GM04504 (cell line): ENCODE data around the gene RBM18.

ENCODE experiments used
- DNase-seq: peaks from one replicate; pipeline ENCODE4 v3.0.0-alpha.2; 2012; ENCODE audit warnings: low read depth

RBM18 gene

GRCh38 chr9:122221183-122221811 is 43.3 kb downstream of the RBM18 start:
- DNase-seq: no peak

GRCh38 chr9:122220673-122221182 is 43.9 kb downstream of the RBM18 start:
- DNase-seq: no peak

- DNase-seq: no peak
Measured at GRCh38 chr9:122219856-122220672, 44.6 kb downstream of the RBM18 start.

GRCh38 chr9:122218935-122219855 is 45.4 kb downstream of the RBM18 start:
- DNase-seq: no peak

- no peak for DNase-seq
Measured at GRCh38 chr9:122218071-122218934, 46.3 kb downstream of the RBM18 start.

GRCh38 chr9:122217640-122218039 is 47.0 kb downstream of the RBM18 start:
- DNase-seq: no peak

GRCh38 chr9:122216798-122217418 is 47.7 kb downstream of the RBM18 start:
- DNase-seq: no peak

GRCh38 chr9:122216138-122216797 is 48.4 kb downstream of the RBM18 start:
- DNase-seq: no peak

GRCh38 chr9:122215663-122216062 is 49.0 kb downstream of the RBM18 start:
- no peak for DNase-seq

GRCh38 chr9:122214507-122214906 is 50.1 kb downstream of the RBM18 start:
- DNase-seq: no peak

GRCh38 chr9:122213589-122214413 is 50.8 kb downstream of the RBM18 start:
- DNase-seq: no peak

- DNase-seq: no peak
Measured at GRCh38 chr9:122213102-122213588, 51.5 kb downstream of the RBM18 start.

GRCh38 chr9:122212473-122213004 is 52.1 kb downstream of the RBM18 start:
- no peak for DNase-seq

GRCh38 chr9:122209451-122209850 is 55.2 kb downstream of the RBM18 start:
- DNase-seq: no peak

- no peak for DNase-seq
Measured at GRCh38 chr9:122207096-122207495, 57.5 kb downstream of the RBM18 start.

- peak; percentile 42 for DNase-seq
Measured at GRCh38 chr9:122206118-122207046, 58.3 kb downstream of the RBM18 start.

- DNase-seq: no peak
Measured at GRCh38 chr9:122205176-122205575, 59.5 kb downstream of the RBM18 start.

- DNase-seq: no peak
Measured at GRCh38 chr9:122204491-122204890, 60.1 kb downstream of the RBM18 start.
